Common myeloid progenitor, CD34-positive (primary cell): ENCODE data around the gene FRS3.

Experiments used
- CTCF ChIA-PET: fragments of 350-600 bp; sonication (Branson Sonifier 250); formaldehyde crosslinking; loops from one replicate; lab custom pipeline; 2021; ENCODE audit warnings: antibody characterized with exemption; lab: Charles Lee
- POLR2A ChIA-PET: fragments of 350-600 bp; sonication (Branson Sonifier 250); formaldehyde crosslinking; loops from one replicate; lab custom pipeline; 2021; ENCODE audit warnings: antibody characterized with exemption; lab: Charles Lee
- DNase-seq, 3 donors: peaks; one replicate each; pipeline versions ENCODE4 v3.0.0 to v3.0.0-alpha.2; 2013
- H3K27ac ChIP-seq, 2 experiments: 1 replicate in 1 of 2; 2 replicates in 1 of 2; pipeline ENCODE4 v1.7.0; 2013; ENCODE audit warnings: inconsistent platforms in 2 of 2, low read length in 2 of 2, mild to moderate bottlenecking in 2 of 2, low read depth in 1 of 2, moderate library complexity in 1 of 2; ENCODE audit not compliant: severe bottlenecking in 2 of 2, insufficient read depth in 1 of 2, poor library complexity in 1 of 2
- H3K27me3 ChIP-seq, 5 experiments: replicated peaks in 2 of 5; 1 replicate in 3 of 5; 2 replicates in 2 of 5; pipeline versions ENCODE4 v1.6.1 to v1.7.0; 2013; ENCODE audit warnings: low read length in 4 of 5, mild to moderate bottlenecking in 2 of 5, moderate library complexity in 2 of 5, inconsistent platforms in 1 of 5; ENCODE audit not compliant: insufficient read depth in 5 of 5, control insufficient read depth in 4 of 5
- H3K36me3 ChIP-seq, 4 experiments: 1 replicate in 2 of 4; 2 replicates in 2 of 4; pipeline versions ENCODE4 v1.6.1 to v1.7.0; 2013; ENCODE audit warnings: low read length in 3 of 4, control low read depth in 1 of 4, mild to moderate bottlenecking in 1 of 4; ENCODE audit not compliant: control insufficient read depth in 4 of 4, insufficient read depth in 4 of 4
- H3K4me1 ChIP-seq, 4 experiments: 1 replicate in 3 of 4; 2 replicates in 1 of 4; pipeline versions ENCODE4 v1.6.1 to v1.7.1; 2013; ENCODE audit warnings: low read length in 3 of 4, mild to moderate bottlenecking in 3 of 4, control low read depth in 1 of 4, inconsistent platforms in 1 of 4, moderate library complexity in 1 of 4; ENCODE audit not compliant: control insufficient read depth in 4 of 4, insufficient read depth in 4 of 4; ENCODE audit errors: control extremely low read depth in 1 of 4
- H3K4me3 ChIP-seq, 7 experiments: 1 replicate in 4 of 7; 2 replicates in 3 of 7; pipeline versions ENCODE4 v1.5.1 to v1.7.0; 2013; ENCODE audit warnings: mild to moderate bottlenecking in 7 of 7, low read length in 6 of 7, moderate library complexity in 6 of 7, inconsistent platforms in 2 of 7, low read depth in 2 of 7, control low read depth in 1 of 7; ENCODE audit not compliant: insufficient read depth in 4 of 7, control insufficient read depth in 1 of 7; ENCODE audit errors: extremely low read depth in 1 of 7
- H3K9me3 ChIP-seq, 5 experiments: 1 replicate in 4 of 5; 2 replicates in 1 of 5; pipeline versions ENCODE4 v1.6.1 to v1.7.1; 2013; ENCODE audit warnings: low read length in 4 of 5, mild to moderate bottlenecking in 2 of 5, inconsistent platforms in 1 of 5, low read depth in 1 of 5, moderate library complexity in 1 of 5; ENCODE audit not compliant: control insufficient read depth in 4 of 5, insufficient read depth in 2 of 5; ENCODE audit errors: control extremely low read depth in 1 of 5
- WGBS: methylation state at CpG from one replicate; pipeline ENCODE4 v1.1.5; 2013; ENCODE audit not compliant: insufficient coverage; 5-methylcytosine and 5-hydroxymethylcytosine counted together

FRS3 gene

GRCh38 chr6:41743406-41744235 is 36.1 kb downstream of the FRS3 start:
- Histone ChIP-seq H3K9me3 (no peaks in the 10 kb centered on the region), H3K4me1 (no peaks in the 10 kb centered on the region), H3K27ac (no peak overlapping the region), H3K27me3 (no peaks in the 10 kb centered on the region), H3K36me3 (no peaks in the 10 kb centered on the region), H3K4me3 (no peak overlapping the region)
- 95% methylated on average over 6 of the region's 6 CpGs for WGBS
- ChIA-PET POLR2A (no interaction called here), CTCF (interaction anchor here (1.3 to 1.8 kb wide), 2 partner anchors 13 to 32 kb away, joined by 4 to 6 read pairs; no protein-coding TSS in a partner anchor)
- no peak for DNase-seq

GRCh38 chr6:41741625-41742490 is 37.8 kb downstream of the FRS3 start:
- POLR2A ChIA-PET, result no interaction called here
- CTCF ChIA-PET, result interaction anchor here (0.9 to 1.8 kb wide), 4 partner anchors 9 to 45 kb away, joined by 3 to 6 read pairs (median 3); partner anchors contain the start of gene TOMM6

GRCh38 chr6:41740366-41741162 is 39.1 kb downstream of the FRS3 start:
- H3K36me3 ChIP-seq, result no peaks in the 10 kb centered on the region
- 91% methylated on average over 9 of the region's 13 CpGs for WGBS
- H3K27ac ChIP-seq, result no peak overlapping the region
- no peak overlapping the region for H3K4me3 ChIP-seq
- H3K27me3 ChIP-seq, result no peaks in the 10 kb centered on the region
- ChIA-PET POLR2A (no interaction called here), CTCF (interaction anchor here (1.2 to 1.4 kb wide), 3 partner anchors 10 to 35 kb away, joined by 3 to 4 read pairs (median 3); no protein-coding TSS in a partner anchor)
- H3K4me1 ChIP-seq, result peaks cover 0 to 6% (median 5%) of the 10 kb centered on the region in 4 experiments
- no peaks in the 10 kb centered on the region for H3K9me3 ChIP-seq
- no peak for DNase-seq

More at GRCh38 chr6:41741625-41742490, 37.8 kb downstream of the FRS3 start:
- Histone ChIP-seq H3K27me3 (no peaks in the 10 kb centered on the region), H3K9me3 (no peaks in the 10 kb centered on the region), H3K4me1 (no peaks in the 10 kb centered on the region), H3K4me3 (no peak overlapping the region), H3K36me3 (no peaks in the 10 kb centered on the region), H3K27ac (no peak overlapping the region)
- no peak for DNase-seq
- 93% methylated on average over 19 of the region's 20 CpGs for WGBS

GRCh38 chr6:41739041-41739440 is 40.7 kb downstream of the FRS3 start:
- H3K36me3 ChIP-seq, result no peaks in the 10 kb centered on the region
- H3K4me3 ChIP-seq, result no peak overlapping the region
- peaks cover 0 to 15% (median 5%) of the 10 kb centered on the region in 4 experiments for H3K4me1 ChIP-seq
- no peaks in the 10 kb centered on the region for H3K27me3 ChIP-seq
- no peaks in the 10 kb centered on the region for H3K9me3 ChIP-seq
- POLR2A ChIA-PET, result interaction anchor here (0.6 kb wide), 1 partner anchor 30 kb away, joined by 3 read pairs; no protein-coding TSS in a partner anchor
- 100% methylated on average over 3 of the region's 4 CpGs for WGBS
- no peak for DNase-seq
- no peak overlapping the region for H3K27ac ChIP-seq
- CTCF ChIA-PET, result no interaction called here

- Histone ChIP-seq H3K4me1 (peaks cover 0 to 29% (median 19%) of the 10 kb centered on the region in 4 experiments), H3K9me3 (no peaks in the 10 kb centered on the region), H3K27ac (no peak overlapping the region), H3K36me3 (no peaks in the 10 kb centered on the region), H3K4me3 (no peak overlapping the region), H3K27me3 (no peaks in the 10 kb centered on the region)
- DNase-seq, result no peak
- WGBS, result 100% methylated on average over 1 of the region's 6 CpGs
- ChIA-PET POLR2A (no interaction called here), CTCF (interaction anchor here (1.0 to 6.3 kb wide), 3 partner anchors 30 to 37 kb away, joined by 3 to 68 read pairs (median 7); no protein-coding TSS in a partner anchor)
Observed at GRCh38 chr6:41737591-41738130, 42.0 kb downstream of the FRS3 start.

GRCh38 chr6:41736800-41737555 is 42.7 kb downstream of the FRS3 start:
- Histone ChIP-seq H3K27ac (no peak overlapping the region), H3K4me3 (no peak overlapping the region), H3K4me1 (peaks cover 0 to 34% (median 22%) of the 10 kb centered on the region in 4 experiments), H3K36me3 (no peaks in the 10 kb centered on the region), H3K27me3 (no peaks in the 10 kb centered on the region), H3K9me3 (no peaks in the 10 kb centered on the region)
- WGBS, result 98% methylated on average over 12 of the region's 13 CpGs
- POLR2A ChIA-PET, result no interaction called here
- CTCF ChIA-PET, result interaction anchor here (1.0 to 6.3 kb wide), 4 partner anchors 11 to 38 kb away, joined by 3 to 68 read pairs (median 5); no protein-coding TSS in a partner anchor
- DNase-seq, result no peak
